Esophagus muscularis mucosa (tissue), 3 donors: ENCODE results near the gene NUP188.

Experiments used
- CTCF ChIP-seq, 3 experiments: fragments of 200-600 bp in 2 of 3; fragments of 450-650 bp in 1 of 3; sonication (generic) in 2 of 3; IDR thresholded peaks; one replicate each; pipeline ENCODE4 v1.5.1; 2017 to 2019; ENCODE audit warnings: antibody characterized with exemption in 3 of 3, mild to moderate bottlenecking in 2 of 3, moderate library complexity in 1 of 3
- POLR2A ChIP-seq: fragments of 450-650 bp; IDR thresholded peaks from one replicate; pipeline ENCODE4 v1.6.1; 2017; ENCODE audit warnings: antibody characterized with exemption, moderate library complexity, mild to moderate bottlenecking, low read depth

- peak; percentile 74 for TF ChIP-seq POLR2A
- TF ChIP-seq CTCF (IDR thresholded peaks at IDR 0.05) = no peak
Measured at GRCh38 chr9:128947527-128948301, at the start of gene NUP188, which contains the start of gene DOLK.
